Measurements from ENCODE around the gene SLC24A1.
A peak's percentile ranks its signal among the peaks of the same experiment; 100 is the strongest.

The SLC24A1 gene

GRCh38 chr15:65619626-65620290 lies 2.0 kb upstream of the SLC24A1 start:
- DNase-seq: no peak

GRCh38 chr15:65620833-65621232 lies 905 bp upstream of the SLC24A1 start:
- DNase-seq: no peak

- no peak for DNase-seq
These were observed 1.4 kb downstream of the SLC24A1 start for GRCh38 chr15:65623103-65623502.

DNA sequence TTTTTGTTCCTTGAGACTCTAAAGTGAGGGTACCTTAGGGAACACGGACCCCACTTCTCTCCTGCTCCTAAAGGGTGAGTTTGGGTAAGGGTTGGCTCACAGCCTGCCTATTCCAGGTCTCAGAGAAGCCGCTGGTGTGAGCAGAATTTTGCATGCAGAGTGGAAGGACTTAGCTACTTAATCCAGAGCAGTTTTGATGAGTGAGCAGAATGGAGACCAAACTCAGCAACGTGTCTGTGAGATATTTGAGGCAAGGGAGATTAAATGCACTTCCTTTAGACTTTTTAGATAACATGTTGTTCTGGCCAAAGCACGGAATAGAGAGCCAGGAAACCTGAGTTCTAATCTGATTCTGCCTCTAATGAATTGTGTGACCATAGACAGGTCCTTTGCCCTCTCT lies 5.1 kb downstream of the SLC24A1 start:
- DNase-seq: no peak

DNA sequence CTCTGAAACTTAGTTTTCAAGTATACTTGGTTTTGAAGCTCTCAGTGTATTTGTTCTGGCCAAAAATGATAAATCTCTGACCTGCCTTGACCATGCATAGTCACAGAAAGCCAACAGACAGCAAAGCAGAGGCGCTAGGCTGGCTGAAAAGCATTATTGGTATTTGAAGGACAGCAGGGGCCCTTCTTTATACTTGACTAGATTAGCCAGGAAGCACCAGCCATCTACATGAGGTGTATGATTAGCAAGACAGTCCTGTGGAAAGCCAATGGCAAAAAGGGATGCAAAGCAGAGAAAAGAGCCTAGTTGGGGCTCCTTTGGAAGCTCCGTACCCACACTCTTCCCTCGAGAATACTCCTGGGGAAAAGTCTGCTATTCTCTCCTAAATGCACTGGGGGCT lies 7.8 kb downstream of the SLC24A1 start:
- no peak for DNase-seq

- no peak for DNase-seq
These were observed 9.0 kb downstream of the SLC24A1 start for GRCh38 chr15:65630760-65631159.

DNA sequence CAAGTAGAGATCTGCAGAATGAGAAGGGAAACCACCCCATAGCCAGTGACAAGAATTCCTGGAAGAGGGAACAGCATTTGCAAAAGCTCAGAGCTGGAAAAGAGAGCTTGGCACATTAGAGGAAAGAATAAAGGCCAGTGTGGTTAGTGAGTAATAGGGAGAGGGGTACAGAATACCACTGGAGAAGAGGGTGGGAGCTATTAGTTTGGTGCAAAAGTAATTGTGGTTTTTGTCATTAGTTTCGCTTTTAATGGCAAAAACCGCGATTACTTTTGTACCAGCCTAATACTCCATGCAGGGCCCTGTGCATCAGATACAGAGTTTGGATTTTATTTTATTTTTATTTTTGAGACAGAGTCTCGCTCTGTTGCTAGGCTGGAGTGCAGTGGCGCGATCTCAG lies 9.8 kb downstream of the SLC24A1 start:
- no peak for DNase-seq

DNA sequence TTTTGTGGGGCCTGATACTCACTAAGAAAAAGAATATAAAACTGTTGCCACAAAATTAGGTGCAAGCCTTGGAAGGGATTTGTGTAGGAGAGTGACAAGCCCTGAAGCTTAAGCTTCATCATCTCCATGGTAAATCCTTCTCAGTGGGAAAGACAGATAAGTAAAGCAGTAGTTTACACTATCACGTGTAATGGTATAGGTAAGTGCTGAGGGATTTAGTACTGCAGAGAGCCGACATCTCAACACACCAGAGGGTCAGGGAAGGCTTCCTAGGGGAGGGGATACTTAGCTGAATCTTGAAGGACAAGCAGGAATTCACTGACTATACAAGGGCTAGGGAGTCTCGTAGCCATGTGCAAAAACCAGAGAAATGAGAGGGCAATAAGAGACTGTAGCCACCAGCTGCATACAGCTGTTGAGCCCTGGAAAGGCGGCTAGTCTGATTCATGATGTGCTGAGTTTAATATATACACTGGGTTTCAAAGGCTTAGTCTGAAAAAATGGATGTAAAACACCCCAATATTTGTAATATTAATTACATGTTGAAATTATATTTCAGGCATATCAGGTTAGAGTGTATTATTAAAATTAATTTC lies 11.1 kb downstream of the SLC24A1 start:
- DNase-seq: no peak

- no peak for DNase-seq
These were observed 12.0 kb downstream of the SLC24A1 start for GRCh38 chr15:65633752-65634151.

GRCh38 chr15:65634356-65634755 lies 12.6 kb downstream of the SLC24A1 start:
- no peak for DNase-seq

DNA sequence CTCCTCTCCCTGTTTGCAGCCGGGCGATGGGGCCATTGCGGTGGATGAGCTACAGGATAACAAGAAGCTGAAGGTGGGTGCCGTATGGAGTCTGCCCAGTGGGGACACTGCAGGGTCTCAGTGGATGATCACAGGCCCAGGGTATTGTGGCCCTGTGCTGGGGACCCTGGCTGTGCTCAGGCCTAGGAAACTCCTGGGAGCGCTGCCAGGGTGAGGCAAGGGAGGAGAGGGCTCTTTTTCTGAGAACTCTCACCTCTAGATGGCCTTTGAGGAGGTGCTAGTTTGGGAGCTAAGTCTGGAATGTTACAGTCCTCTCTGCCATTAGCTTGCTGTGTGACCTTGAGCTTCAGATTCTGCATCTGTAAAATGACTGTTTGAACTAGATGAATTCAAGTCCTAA lies 16.4 kb downstream of the SLC24A1 start:
- DNase-seq: no peak

GRCh38 chr15:65638681-65639089 lies 16.9 kb downstream of the SLC24A1 start:
- peak; percentile 18 for DNase-seq

GRCh38 chr15:65639509-65639908 lies 17.8 kb downstream of the SLC24A1 start:
- DNase-seq: no peak

GRCh38 chr15:65641768-65642475 lies 20.2 kb downstream of the SLC24A1 start:
- DNase-seq: no peak

DNA sequence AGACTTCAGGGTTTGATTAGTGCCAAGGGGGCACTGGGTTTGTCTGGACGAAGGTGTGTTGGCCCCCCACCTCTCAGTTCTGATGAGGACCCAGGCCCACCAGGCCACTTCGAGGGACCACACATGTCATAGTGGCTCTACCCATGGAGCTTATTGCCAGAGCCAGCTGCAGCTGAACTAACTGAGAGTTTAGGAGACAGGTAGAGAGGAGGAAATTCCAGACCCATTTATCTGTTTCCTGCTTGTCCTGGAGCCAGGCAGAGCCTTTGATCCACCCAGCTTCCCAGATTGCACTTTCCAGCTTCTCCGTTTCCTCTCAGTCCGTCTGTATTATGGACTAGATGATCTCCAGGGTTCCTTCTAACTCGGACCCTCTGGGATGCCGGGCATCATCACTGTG lies 20.9 kb downstream of the SLC24A1 start:
- no peak for DNase-seq

- no peak for DNase-seq
These were observed 22.5 kb downstream of the SLC24A1 start for GRCh38 chr15:65644282-65644681.

- no peak for DNase-seq
These were observed 23.7 kb downstream of the SLC24A1 start for GRCh38 chr15:65645392-65645791.

DNA sequence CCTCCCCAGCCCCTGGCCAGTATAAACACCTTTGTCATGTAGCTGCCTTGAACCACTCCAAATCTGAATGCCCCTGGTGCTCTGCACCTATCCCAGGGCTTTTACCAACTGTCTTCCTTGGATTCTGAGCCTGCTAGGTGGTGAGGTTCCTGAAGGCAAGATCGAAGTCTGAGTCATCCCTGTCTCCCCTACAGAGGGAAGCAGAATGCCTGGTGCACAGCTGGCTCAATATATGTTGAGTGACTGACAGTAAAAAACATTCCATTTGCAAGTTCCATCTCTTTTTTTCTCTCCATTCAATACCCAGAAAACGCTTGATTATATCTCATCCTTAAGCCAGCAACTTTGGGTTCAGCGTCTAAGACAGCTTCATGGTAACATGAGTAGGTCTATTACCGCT lies 24.7 kb downstream of the SLC24A1 start:
- no peak for DNase-seq

DNA sequence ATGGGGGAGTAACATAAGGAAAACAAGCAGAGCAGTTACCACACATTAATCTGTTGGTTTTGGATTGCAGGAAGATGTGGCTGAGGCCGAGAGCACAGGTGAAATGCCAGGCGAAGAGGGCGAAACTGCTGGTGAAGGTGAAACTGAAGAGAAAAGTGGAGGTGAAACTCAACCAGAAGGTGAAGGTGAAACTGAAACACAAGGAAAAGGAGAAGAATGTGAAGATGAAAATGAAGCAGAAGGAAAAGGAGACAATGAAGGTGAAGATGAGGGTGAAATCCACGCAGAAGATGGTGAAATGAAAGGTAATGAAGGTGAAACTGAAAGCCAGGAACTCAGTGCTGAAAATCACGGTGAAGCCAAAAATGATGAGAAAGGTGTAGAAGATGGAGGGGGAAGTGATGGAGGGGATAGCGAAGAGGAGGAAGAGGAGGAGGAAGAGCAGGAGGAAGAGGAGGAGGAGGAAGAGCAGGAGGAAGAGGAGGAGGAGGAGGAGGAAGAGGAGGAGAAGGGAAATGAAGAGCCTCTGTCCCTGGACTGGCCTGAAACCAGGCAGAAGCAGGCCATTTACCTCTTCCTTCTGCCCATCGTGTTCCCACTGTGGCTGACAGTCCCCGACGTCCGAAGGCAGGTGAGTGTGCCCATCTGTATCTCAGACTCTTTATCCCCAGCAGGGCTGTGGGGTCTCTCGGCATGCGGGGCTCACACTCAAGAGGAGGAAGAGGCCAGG lies 28.7 kb downstream of the SLC24A1 start:
- no peak for DNase-seq

- no peak for DNase-seq
These were observed 29.2 kb downstream of the SLC24A1 start for GRCh38 chr15:65651042-65651322.

- DNase-seq: no peak
These were observed 30.4 kb downstream of the SLC24A1 start for GRCh38 chr15:65651831-65652749.

DNA sequence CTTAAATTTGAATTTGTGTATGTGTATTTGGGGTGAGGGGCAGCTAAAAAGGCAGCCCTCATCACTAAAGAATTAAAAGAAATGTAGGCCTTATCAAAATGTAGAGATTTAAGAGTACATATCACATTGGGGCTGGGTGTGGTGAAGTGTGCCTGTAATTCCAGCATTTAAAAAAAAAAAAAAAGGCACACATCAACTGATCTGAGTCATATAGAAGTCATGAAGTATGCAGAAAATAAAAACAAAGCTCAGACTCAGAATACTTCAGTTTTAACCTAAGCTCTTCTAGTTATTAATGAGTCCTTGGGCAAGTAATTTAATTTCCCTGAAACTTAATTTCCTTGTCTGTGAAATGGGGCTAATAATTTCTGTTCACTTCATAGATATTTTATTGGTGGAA lies 31.6 kb downstream of the SLC24A1 start:
- no peak for DNase-seq
